DMS153 treated with DMSO at 0.1 percent for 48 hours (cell line): ENCODE measurements around the gene SENP3.
A peak's percentile ranks its signal among the peaks of the same experiment; 100 is the strongest.
"Not testable (repeated sequence)": the region's sequence is repeated elsewhere in the genome, so short reads cannot be mapped to it uniquely, and the experiment has no call there.

Experiments used
- DNase-seq: peaks from one replicate; lab custom pipeline; 2025; ENCODE audit not compliant: unreplicated experiment; lab: John Stamatoyannopoulos, UW

Gene SENP3

GRCh38 chr17:7591596-7591995, 29.9 kb downstream of the SENP3 start:
- DNase-seq, result no peak

GRCh38 chr17:7592422-7593021, 30.8 kb downstream of the SENP3 start:
- DNase-seq, result no peak

- no peak for DNase-seq
Observed at GRCh38 chr17:7593296-7593695, 31.6 kb downstream of the SENP3 start.

- DNase-seq, result not testable (repeated sequence)
Observed at GRCh38 chr17:7597561-7597960, 35.8 kb downstream of the SENP3 start.

GRCh38 chr17:7606280-7606679, 44.6 kb downstream of the SENP3 start:
- no peak for DNase-seq

- no peak for DNase-seq
Observed at GRCh38 chr17:7610641-7611040, 48.9 kb downstream of the SENP3 start.

- DNase-seq, result no peak
Observed at GRCh38 chr17:7611635-7612293, 50.0 kb downstream of the SENP3 start.

- DNase-seq, result no peak
Observed at GRCh38 chr17:7612294-7612640, 50.5 kb downstream of the SENP3 start.

- DNase-seq, result no peak
Observed at GRCh38 chr17:7613769-7614424, 52.2 kb downstream of the SENP3 start.

- DNase-seq, result peak; percentile 93
Observed at GRCh38 chr17:7614425-7615264, 52.9 kb downstream of the SENP3 start, which contains the start of gene FXR2. Gene FXR2, minus strand, starts transcription at chr17:7614897. Its CDS starts 365 bp downstream, at chr17:7614532.

GRCh38 chr17:7615265-7615747, 53.6 kb downstream of the SENP3 start:
- no peak for DNase-seq

- no peak for DNase-seq
Observed at GRCh38 chr17:7618608-7619007, 56.9 kb downstream of the SENP3 start.

- no peak for DNase-seq
Observed at GRCh38 chr17:7620835-7621234, 59.1 kb downstream of the SENP3 start.
